Endometrial microvascular endothelial cells (primary cell): ENCODE results near the gene ZFAND5. TPM values are rescaled to one million over a fixed set of nuclear protein-coding genes. Genes with fewer than 3 reads are reported as not detected.

ENCODE experiments used
- in situ Hi-C: cut with HindIII; loops from 2 replicates; pipeline ENCODE4 v1.10.0; 2017; ENCODE audit warnings: low sequenced_read_pairs, low pct_unique_long_range_greater_than_20kb; ENCODE audit errors: inconsistent ontology term
- total RNA-seq: library from RNA; depleted of rRNA; stranded (reverse); fragments of >200 nt; gene quantifications from one replicate; pipeline ENCODE4 v1.2.3, GENCODE V29; 2015; ENCODE audit errors: inconsistent ontology term

The ZFAND5 gene
- 71.0 TPM for total RNA-seq

- in situ Hi-C loops: no loop called here
These were observed at the start of gene ZFAND5 for GRCh38 chr9:72364679-72365524. Gene ZFAND5, minus strand, starts transcription at chr9:72365208. Its CDS starts 4,430 bp downstream, at chr9:72360778.

GRCh38 chr9:72412483-72413040 is 47.6 kb upstream of the ZFAND5 start:
- in situ Hi-C loops: no loop called here

GRCh38 chr9:72410214-72410613 is 45.2 kb upstream of the ZFAND5 start:
- in situ Hi-C loops: no loop called here

GRCh38 chr9:72407114-72407513 is 42.1 kb upstream of the ZFAND5 start:
- in situ Hi-C loops: no loop called here

GRCh38 chr9:72402744-72403143 is 37.7 kb upstream of the ZFAND5 start:
- in situ Hi-C loops: no loop called here

GRCh38 chr9:72401396-72401795 is 36.4 kb upstream of the ZFAND5 start:
- in situ Hi-C loops: no loop called here

GRCh38 chr9:72400866-72401265 is 35.9 kb upstream of the ZFAND5 start:
- in situ Hi-C loops: no loop called here

- in situ Hi-C loops: no loop called here
These were observed 34.4 kb upstream of the ZFAND5 start for GRCh38 chr9:72399391-72399790.

GRCh38 chr9:72396247-72397091 is 31.5 kb upstream of the ZFAND5 start:
- in situ Hi-C loops: no loop called here

GRCh38 chr9:72394066-72394465 is 29.1 kb upstream of the ZFAND5 start:
- in situ Hi-C loops: no loop called here

- in situ Hi-C loops: no loop called here
These were observed 25.9 kb upstream of the ZFAND5 start for GRCh38 chr9:72390907-72391306.

GRCh38 chr9:72386186-72386585 is 21.2 kb upstream of the ZFAND5 start:
- in situ Hi-C loops: no loop called here

GRCh38 chr9:72384710-72385485 is 19.9 kb upstream of the ZFAND5 start:
- in situ Hi-C loops: no loop called here

- in situ Hi-C loops: no loop called here
These were observed 19.1 kb upstream of the ZFAND5 start for GRCh38 chr9:72383978-72384709.

GRCh38 chr9:72382405-72382804 is 17.4 kb upstream of the ZFAND5 start:
- in situ Hi-C loops: no loop called here

GRCh38 chr9:72377041-72377440 is 12.0 kb upstream of the ZFAND5 start:
- in situ Hi-C loops: no loop called here

GRCh38 chr9:72371151-72371550 is 6.1 kb upstream of the ZFAND5 start:
- in situ Hi-C loops: no loop called here

- in situ Hi-C loops: no loop called here
These were observed 683 bp upstream of the ZFAND5 start for GRCh38 chr9:72365525-72366256.
